Thyroid gland (tissue), 4 donors: ENCODE data around the gene SFR1. TPM values are rescaled to one million over a fixed set of nuclear protein-coding genes. Genes with fewer than 3 reads are reported as not detected.

Experiments
- DNase-seq, 2 donors: peaks; one replicate each; pipeline ENCODE4 v3.0.0-alpha.2; 2019
- H3K27ac ChIP-seq, 3 donors: fragments of 200-600 bp; sonication (generic); 1 replicate in 2 of 3; 2 replicates in 1 of 3; pipeline ENCODE4 v1.5.1; 2016 to 2019; ENCODE audit warnings: mild to moderate bottlenecking in 1 of 3, moderate library complexity in 1 of 3
- H3K27me3 ChIP-seq: fragments of 200-600 bp; sonication (generic); one replicate; pipeline ENCODE4 v1.5.1; 2019
- H3K36me3 ChIP-seq, 2 donors: fragments of 200-600 bp; sonication (generic); one replicate each; pipeline ENCODE4 v1.5.1; 2016 to 2019
- H3K4me1 ChIP-seq, 2 donors: fragments of 200-600 bp; sonication (generic); one replicate each; pipeline ENCODE4 v1.5.1; 2017 to 2019
- H3K4me3 ChIP-seq, 3 donors: fragments of 200-600 bp; sonication (generic); replicated peaks in 1 of 3; 1 replicate in 2 of 3; 2 replicates in 1 of 3; pipeline ENCODE4 v1.5.1; 2016; ENCODE audit warnings: mild to moderate bottlenecking in 1 of 3
- H3K9me3 ChIP-seq: fragments of 200-600 bp; sonication (generic); one replicate; pipeline ENCODE4 v1.5.1; 2017
- POLR2A ChIP-seq, 2 donors: fragments of 450-650 bp; IDR thresholded peaks; one replicate each; pipeline ENCODE4 v1.6.1; 2017; ENCODE audit warnings: antibody characterized with exemption in 2 of 2, mild to moderate bottlenecking in 2 of 2, moderate library complexity in 1 of 2
- WGBS, 2 donors: methylation state at CpG; one replicate each; pipeline ENCODE4 v1.1.5; 2017; 5-methylcytosine and 5-hydroxymethylcytosine counted together
- intact Hi-C: fragments of 100-400 bp; cut with DNase I; formaldehyde crosslinking; loops from one replicate; pipeline ENCODE4 v1.15.1; 2023
- total RNA-seq, 4 donors: library from RNA; depleted of rRNA; stranded (reverse); fragments of >200 nt; gene quantifications; one replicate each; pipeline ENCODE4 v1.2.3, GENCODE V29; 2016
- TF ChIP-seq, protein P1 (sequence below), 6 experiments: fragments of 200-600 bp in 3 of 6; fragments of 450-650 bp in 3 of 6; sonication (generic) in 3 of 6; IDR thresholded peaks; one replicate each; pipeline ENCODE4 v1.5.1; 2016 to 2019; ENCODE audit warnings: antibody characterized with exemption in 6 of 6, mild to moderate bottlenecking in 2 of 6, inconsistent platforms in 1 of 6, moderate library complexity in 1 of 6

SFR1 gene
- total RNA-seq, 4 donors from 2014 or later: 4.5 to 12.1 (median 5.1) TPM

DNA sequence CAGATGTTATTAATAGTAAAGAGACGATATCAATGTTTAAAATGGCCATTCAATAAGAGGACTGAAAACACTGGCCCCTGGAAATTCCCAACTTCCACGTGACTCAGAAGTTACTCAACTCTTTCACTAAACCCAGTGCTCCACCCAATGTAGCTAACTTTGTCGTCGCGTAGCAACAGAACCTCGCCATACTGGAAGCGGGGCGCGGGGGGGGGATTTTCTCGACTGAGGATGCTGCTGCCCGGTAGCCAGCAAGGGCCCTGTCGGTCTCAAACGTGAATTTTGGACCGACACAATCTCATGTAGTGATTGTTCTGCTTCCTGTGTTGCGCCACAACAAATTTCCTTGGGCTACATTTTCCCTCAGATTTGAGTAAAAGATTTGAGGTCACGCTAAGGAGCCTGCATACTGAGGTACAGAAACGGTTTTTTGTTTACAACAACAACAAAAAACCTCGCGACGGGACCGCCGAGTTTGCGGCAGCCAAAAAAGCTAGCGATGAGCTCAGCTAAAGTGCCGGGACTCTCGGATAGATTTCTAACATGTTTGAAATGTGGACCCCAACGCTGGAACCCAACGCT lies 977 bp upstream of the SFR1 start:
- Histone ChIP-seq H3K4me3 (peak overlapping the region; percentile 2 to 42 (median 22)), H3K36me3 (no peaks in the 10 kb centered on the region), H3K4me1 (peaks cover 0 to 32% of the 10 kb centered on the region in 2 donors), H3K27ac (peak overlapping the region; percentile 98 to 99 (median 99)), H3K9me3 (no peaks in the 10 kb centered on the region), H3K27me3 (no peaks in the 10 kb centered on the region)
- intact Hi-C loops: no loop called here
- DNase-seq: peak; percentile 92 to 93
- WGBS, 2 donors: 0% methylated on average over 28 of the region's 28 CpGs
- peak in 1 of 2 donors; percentile 45 for TF ChIP-seq POLR2A (IDR thresholded peaks at IDR 0.05)
- TF ChIP-seq, protein P1, sequence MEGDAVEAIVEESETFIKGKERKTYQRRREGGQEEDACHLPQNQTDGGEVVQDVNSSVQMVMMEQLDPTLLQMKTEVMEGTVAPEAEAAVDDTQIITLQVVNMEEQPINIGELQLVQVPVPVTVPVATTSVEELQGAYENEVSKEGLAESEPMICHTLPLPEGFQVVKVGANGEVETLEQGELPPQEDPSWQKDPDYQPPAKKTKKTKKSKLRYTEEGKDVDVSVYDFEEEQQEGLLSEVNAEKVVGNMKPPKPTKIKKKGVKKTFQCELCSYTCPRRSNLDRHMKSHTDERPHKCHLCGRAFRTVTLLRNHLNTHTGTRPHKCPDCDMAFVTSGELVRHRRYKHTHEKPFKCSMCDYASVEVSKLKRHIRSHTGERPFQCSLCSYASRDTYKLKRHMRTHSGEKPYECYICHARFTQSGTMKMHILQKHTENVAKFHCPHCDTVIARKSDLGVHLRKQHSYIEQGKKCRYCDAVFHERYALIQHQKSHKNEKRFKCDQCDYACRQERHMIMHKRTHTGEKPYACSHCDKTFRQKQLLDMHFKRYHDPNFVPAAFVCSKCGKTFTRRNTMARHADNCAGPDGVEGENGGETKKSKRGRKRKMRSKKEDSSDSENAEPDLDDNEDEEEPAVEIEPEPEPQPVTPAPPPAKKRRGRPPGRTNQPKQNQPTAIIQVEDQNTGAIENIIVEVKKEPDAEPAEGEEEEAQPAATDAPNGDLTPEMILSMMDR (IDR thresholded peaks at IDR 0.05): no peak

DNA sequence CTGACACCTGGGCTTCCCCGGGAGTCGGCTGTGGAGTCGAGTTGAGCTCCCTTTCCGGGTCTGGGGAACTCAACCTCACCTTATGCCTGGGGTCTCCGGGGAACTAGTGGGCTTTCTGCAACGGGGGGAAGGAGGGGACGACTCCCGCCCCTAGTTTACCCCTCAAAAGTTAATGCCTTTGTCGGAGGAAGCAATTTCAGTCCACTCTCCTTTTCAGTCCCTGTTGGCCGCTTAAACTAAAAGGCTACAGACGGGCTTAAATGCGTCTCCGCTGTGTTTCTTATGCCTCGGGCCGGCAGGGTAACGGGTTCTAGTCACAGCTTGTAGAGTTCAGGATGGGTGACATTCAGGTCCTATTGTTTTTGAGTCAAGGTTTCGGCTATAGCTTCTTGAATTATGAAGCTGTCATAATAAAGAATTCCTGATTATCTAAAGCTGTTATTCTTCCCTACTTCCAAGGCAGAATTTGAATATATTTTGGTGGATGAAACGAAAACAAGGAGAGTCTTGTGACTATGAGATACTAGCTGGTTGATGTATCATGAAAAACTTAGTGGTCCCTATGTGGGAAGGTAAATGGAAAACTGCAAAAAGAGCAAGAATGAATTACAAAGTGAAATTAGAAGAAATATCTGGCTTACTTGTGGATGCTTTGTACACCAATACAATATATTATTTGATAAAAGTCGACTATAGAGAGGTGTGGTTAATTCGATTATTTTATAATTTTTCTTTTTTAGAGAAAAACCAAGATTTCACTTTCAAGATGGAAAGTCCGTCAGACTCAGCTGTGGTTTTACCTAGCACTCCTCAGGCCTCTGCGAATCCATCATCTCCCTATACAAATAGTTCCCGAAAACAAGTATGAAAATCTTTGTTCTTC lies 495 bp downstream of the SFR1 start:
- peak in 1 of 2 donors; percentile 12 for TF ChIP-seq POLR2A (IDR thresholded peaks at IDR 0.05)
- TF ChIP-seq, protein P1 (IDR thresholded peaks at IDR 0.05): peak in 1 of 6 experiments; percentile 23
- H3K4me1 ChIP-seq: peaks cover 5 to 39% of the 10 kb centered on the region in 2 donors
- 20 to 21% methylated on average over 23 of the region's 23 CpGs for WGBS, 2 donors
- peak overlapping the region; percentile 24 to 62 (median 49) for H3K4me3 ChIP-seq
- no peaks in the 10 kb centered on the region for H3K9me3 ChIP-seq
- no peaks in the 10 kb centered on the region for H3K27me3 ChIP-seq
- no peaks in the 10 kb centered on the region for H3K36me3 ChIP-seq
- intact Hi-C loops: no loop called here
- H3K27ac ChIP-seq: peak overlapping the region; percentile 59 to 99 (median 88)
- no peak for DNase-seq

DNA sequence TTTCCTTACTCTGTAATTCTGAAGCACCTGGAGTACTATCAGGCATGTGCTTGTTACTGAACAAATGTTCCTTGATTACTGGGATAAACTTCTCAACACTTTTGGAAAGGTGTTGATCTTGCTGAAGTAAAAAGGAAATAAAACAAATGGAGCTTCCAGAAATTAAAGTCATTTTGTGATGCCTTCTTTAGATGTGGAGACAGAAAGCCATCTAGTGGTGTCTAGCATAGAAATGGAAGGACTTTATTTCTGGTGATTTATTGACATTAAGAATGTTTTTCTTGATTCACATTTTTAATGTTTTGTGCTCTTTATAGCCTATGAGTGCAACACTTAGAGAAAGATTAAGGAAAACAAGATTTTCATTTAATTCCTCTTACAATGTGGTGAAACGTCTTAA lies 1.4 kb downstream of the SFR1 start:
- no peaks in the 10 kb centered on the region for H3K27me3 ChIP-seq
- H3K9me3 ChIP-seq: no peaks in the 10 kb centered on the region
- TF ChIP-seq, protein P1 (IDR thresholded peaks at IDR 0.05): peak in 3 of 6 experiments; percentile 27 to 30 (median 28)
- no peak for TF ChIP-seq POLR2A (IDR thresholded peaks at IDR 0.05)
- intact Hi-C loops: no loop called here
- peaks cover 5 to 35% of the 10 kb centered on the region in 2 donors for H3K4me1 ChIP-seq
- H3K27ac ChIP-seq: no peak overlapping the region
- H3K36me3 ChIP-seq: no peaks in the 10 kb centered on the region
- DNase-seq: no peak
- H3K4me3 ChIP-seq: no peak overlapping the region
- WGBS, 2 donors: 74 to 81% methylated on average over 1 of the region's 1 CpG

DNA sequence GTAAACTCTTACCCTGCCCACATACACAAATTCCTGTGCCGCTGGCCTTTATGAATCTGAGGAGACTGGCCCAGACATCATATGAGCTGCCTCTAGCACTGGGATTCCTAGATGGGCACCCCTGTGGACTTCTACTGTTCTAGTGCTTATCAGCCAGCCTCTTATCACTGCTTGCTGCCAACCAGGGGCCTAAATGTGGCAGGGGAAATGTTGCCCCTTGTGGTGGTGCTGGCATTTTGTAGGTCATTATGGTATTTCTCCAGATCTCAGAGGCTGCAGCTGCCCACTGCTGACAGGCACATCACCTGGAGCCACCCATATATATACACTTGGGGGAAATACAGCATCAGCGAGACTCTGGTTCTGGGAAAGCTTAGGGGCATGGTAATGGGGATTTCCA lies 5.4 kb downstream of the SFR1 start:
- intact Hi-C loops: loop anchor here (5.0 kb wide), 1 partner anchor 80 kb away; no protein-coding TSS in a partner anchor
- no peaks in the 10 kb centered on the region for H3K36me3 ChIP-seq
- no peaks in the 10 kb centered on the region for H3K27me3 ChIP-seq
- H3K9me3 ChIP-seq: no peaks in the 10 kb centered on the region
- H3K27ac ChIP-seq: peak overlapping the region; percentile 44 to 54 (median 47)
- 68 to 85% methylated on average over 2 of the region's 2 CpGs for WGBS, 2 donors
- TF ChIP-seq, protein P1 (IDR thresholded peaks at IDR 0.05): peak in 1 of 6 experiments; percentile 22
- no peak for TF ChIP-seq POLR2A (IDR thresholded peaks at IDR 0.05)
- H3K4me1 ChIP-seq: peaks cover 5 to 20% of the 10 kb centered on the region in 2 donors
- peak; percentile 19 to 22 for DNase-seq
- no peak overlapping the region for H3K4me3 ChIP-seq
